Bronchial epithelial cell (primary cell): Measurements from ENCODE around the gene FBXO31. TPM values are rescaled to one million over a fixed set of nuclear protein-coding genes. Genes with fewer than 3 reads are reported as not detected.
"Not testable (repeated sequence)": the region's sequence is repeated elsewhere in the genome, so short reads cannot be mapped to it uniquely, and the experiment has no call there.

Experiments used
- DNase-seq: peaks from one replicate; pipeline ENCODE4 v3.0.0-alpha.2; 2010; ENCODE audit warnings: low read depth
- FAIRE-seq: peaks from 2 replicates; lab custom pipeline; 2011; peaks lifted over from hg19 to GRCh38; lab: Jason Lieb, UNC
- H3K27me3 ChIP-seq: 2 replicates; pipeline ENCODE4 v1.5.1; 2011; ENCODE audit warnings: low read length; ENCODE audit not compliant: control insufficient read depth, insufficient read depth
- H3K36me3 ChIP-seq: 2 replicates; pipeline ENCODE4 v1.5.1; 2011; ENCODE audit warnings: low read length; ENCODE audit not compliant: control insufficient read depth, insufficient read depth
- H3K4me3 ChIP-seq: 2 replicates; pipeline ENCODE4 v1.5.1; 2011; ENCODE audit warnings: mild to moderate bottlenecking, low read depth, low read length, control low read depth
- total RNA-seq: library from RNA; depleted of rRNA; stranded (reverse); fragments of >200 nt; gene quantifications from 2 replicates; pipeline ENCODE4 v1.2.1, GENCODE V29; 2014
- TF ChIP-seq, protein P1 (sequence below): IDR thresholded peaks from 2 replicates; pipeline ENCODE4 v1.5.1; 2011; ENCODE audit warnings: mild to moderate bottlenecking, moderate library complexity, low read length, control low read depth, inconsistent platforms; ENCODE audit not compliant: insufficient read depth, severe bottlenecking

The FBXO31 gene
- total RNA-seq, 1 donor from 2014 or later: 24.7 TPM

DNA sequence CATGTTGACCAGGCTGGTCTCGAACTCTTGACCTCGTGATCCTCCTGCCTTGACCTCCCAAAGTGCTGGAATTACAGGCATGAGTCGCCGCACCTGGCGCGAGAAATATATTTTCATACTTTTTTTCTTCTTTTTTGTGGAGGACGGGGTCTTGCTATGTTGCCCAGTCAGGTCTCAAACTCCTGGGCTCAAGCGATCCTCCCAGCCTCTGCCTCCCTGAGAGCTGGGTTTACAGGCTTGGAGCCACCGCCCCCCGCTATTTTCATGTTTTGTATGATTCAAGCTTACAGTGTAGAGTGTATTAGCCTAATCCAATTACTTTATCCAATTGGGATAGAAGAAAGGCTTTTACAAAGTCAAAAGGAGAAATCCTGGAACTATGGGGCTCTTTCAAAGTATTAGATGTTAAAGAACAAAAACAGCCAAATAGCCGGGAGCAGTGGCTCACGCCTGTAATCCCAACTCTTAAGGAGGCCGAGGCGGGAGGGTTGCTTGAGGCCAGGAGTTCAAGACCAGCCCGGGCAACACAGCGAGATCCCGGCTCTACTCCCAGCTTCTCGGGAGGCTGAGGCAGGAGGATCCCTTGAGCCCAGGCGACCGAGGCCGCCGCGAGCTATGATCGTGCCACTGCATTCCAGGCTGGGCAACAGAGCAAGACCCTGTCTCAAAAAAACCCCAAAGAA lies 7.2 kb upstream of the FBXO31 start:
- no peaks in the 10 kb centered on the region for H3K27me3 ChIP-seq
- H3K4me3 ChIP-seq: no peak overlapping the region
- FAIRE-seq: no peak
- TF ChIP-seq, protein P1, sequence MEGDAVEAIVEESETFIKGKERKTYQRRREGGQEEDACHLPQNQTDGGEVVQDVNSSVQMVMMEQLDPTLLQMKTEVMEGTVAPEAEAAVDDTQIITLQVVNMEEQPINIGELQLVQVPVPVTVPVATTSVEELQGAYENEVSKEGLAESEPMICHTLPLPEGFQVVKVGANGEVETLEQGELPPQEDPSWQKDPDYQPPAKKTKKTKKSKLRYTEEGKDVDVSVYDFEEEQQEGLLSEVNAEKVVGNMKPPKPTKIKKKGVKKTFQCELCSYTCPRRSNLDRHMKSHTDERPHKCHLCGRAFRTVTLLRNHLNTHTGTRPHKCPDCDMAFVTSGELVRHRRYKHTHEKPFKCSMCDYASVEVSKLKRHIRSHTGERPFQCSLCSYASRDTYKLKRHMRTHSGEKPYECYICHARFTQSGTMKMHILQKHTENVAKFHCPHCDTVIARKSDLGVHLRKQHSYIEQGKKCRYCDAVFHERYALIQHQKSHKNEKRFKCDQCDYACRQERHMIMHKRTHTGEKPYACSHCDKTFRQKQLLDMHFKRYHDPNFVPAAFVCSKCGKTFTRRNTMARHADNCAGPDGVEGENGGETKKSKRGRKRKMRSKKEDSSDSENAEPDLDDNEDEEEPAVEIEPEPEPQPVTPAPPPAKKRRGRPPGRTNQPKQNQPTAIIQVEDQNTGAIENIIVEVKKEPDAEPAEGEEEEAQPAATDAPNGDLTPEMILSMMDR: no peak
- peaks cover 8% of the 10 kb centered on the region for H3K36me3 ChIP-seq
- no peak for DNase-seq

DNA sequence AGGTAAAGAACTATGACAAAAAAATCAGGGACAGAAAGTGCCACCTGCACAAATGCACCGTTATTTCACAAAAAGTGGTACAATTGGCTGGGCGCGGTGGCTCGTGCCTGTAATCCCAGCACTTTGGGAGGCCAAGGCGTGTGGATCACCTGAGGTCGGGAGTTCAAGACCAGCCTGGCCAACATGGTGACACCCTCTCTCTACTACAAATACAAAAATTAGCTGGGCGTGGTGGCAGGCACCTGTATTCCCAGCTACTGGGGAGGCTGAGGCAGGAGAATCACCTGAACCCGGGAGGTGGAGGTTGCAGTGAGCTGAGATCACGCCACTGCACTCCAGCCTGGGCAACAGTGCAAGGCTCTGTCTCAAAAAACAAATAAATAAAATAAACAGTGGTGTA lies 6.3 kb upstream of the FBXO31 start:
- DNase-seq, H3K27me3 ChIP-seq, FAIRE-seq, H3K36me3 ChIP-seq, H3K4me3 ChIP-seq: not testable (repeated sequence)

DNA sequence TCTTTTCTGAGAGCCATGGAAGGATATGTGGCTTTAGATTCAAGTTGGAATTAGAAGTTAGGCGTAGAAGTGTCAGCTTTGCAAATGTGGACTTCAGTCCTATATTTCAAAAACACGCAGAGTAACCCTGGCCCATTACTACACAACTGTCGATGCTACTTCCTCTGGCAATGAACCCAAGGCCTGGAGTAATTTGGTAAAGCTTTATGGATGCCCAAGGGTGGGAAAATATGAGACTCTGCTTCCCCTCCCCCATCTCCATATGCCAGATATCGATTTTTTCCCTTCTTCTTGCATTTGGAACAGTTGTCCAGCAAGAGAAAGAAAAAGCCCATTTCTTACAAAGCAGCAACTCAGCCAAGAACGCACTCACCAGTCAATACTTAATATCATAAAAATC lies 5.7 kb upstream of the FBXO31 start:
- TF ChIP-seq, protein P1: no peak
- DNase-seq: no peak
- no peak for FAIRE-seq

DNA sequence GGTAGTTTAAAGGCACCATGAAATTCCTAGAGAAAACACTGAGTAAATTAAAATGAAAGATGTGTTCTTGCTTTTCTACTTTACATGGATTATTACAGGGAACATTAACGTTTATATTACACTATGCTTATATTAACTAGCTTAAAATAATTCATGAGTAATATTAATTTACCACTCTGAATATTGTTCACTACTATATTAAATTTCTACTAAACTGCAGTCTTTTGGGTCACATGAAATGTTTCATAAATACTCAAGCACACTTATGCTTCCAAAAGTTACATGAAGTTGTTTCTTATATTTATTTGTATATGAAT lies 5.2 kb upstream of the FBXO31 start:
- DNase-seq (no peak), FAIRE-seq (no peak)
- Histone ChIP-seq H3K27me3 (no peaks in the 10 kb centered on the region), H3K4me3 (no peak overlapping the region), H3K36me3 (peaks cover 4% of the 10 kb centered on the region)
- TF ChIP-seq, protein P1: no peak

More for the DNA sequence above, 5.7 kb upstream of the FBXO31 start:
- no peak overlapping the region for H3K4me3 ChIP-seq
- H3K36me3 ChIP-seq: peaks cover 4% of the 10 kb centered on the region
- H3K27me3 ChIP-seq: no peaks in the 10 kb centered on the region

GRCh38 chr16:87387942-87388817 lies 4.6 kb upstream of the FBXO31 start:
- DNase-seq (peak; percentile 99), FAIRE-seq (peak; percentile 13)
- no peaks in the 10 kb centered on the region for H3K27me3 ChIP-seq
- peaks cover 3% of the 10 kb centered on the region for H3K36me3 ChIP-seq
- TF ChIP-seq, protein P1: no peak
- peak overlapping the region; percentile 14 for H3K4me3 ChIP-seq

DNA sequence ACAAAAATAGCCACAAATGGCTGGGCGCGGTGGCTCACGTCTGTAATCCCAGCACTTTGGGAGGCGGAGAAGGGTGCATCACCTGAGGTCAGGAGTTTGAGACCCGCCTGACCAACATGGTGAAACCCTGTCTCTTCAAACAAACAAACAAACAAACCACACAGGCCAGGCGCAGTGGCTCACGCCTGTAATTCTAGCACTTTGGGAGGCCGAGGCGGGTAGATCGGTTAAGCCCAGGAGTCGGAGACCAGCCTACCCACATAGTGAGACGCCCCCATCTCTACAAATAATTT lies 1.2 kb upstream of the FBXO31 start:
- H3K27me3 ChIP-seq, H3K36me3 ChIP-seq, FAIRE-seq, DNase-seq: not testable (repeated sequence)
- peak overlapping the region; percentile 90 for H3K4me3 ChIP-seq
